RWPE2 (cell line): ENCODE results near the gene UBE2G2.

Experiments used
- ATAC-seq: fragments of 200-7000 bp; cut with Tn5 transposase; 3 replicates; pipeline ENCODE4 v1.9.1; 2021; ENCODE audit warnings: low read depth
- DNase-seq: peaks from one replicate; pipeline ENCODE4 v3.0.0-alpha.2; 2020; ENCODE audit warnings: low spot score
- H3K27ac ChIP-seq: fragments of 450-650 bp; 2 replicates; pipeline ENCODE4 v1.5.1; 2017; ENCODE audit warnings: mild to moderate bottlenecking; ENCODE audit not compliant: poor library complexity, severe bottlenecking
- H3K27me3 ChIP-seq: fragments of 250-450 bp; sonication (Bioruptor Pico); 2 replicates; pipeline ENCODE4 v1.5.1; 2021; ENCODE audit warnings: mild to moderate bottlenecking, moderate library complexity; ENCODE audit not compliant: insufficient read depth, poor library complexity, severe bottlenecking
- H3K36me3 ChIP-seq: fragments of 250-450 bp; sonication (Bioruptor Pico); 2 replicates; pipeline ENCODE4 v1.5.1; 2020; ENCODE audit warnings: low read depth, mild to moderate bottlenecking, moderate library complexity
- H3K4me1 ChIP-seq: fragments of 250-450 bp; sonication (Bioruptor Pico); 2 replicates; pipeline ENCODE4 v1.5.1; 2021; ENCODE audit warnings: mild to moderate bottlenecking, moderate library complexity; ENCODE audit not compliant: insufficient read depth, poor library complexity, severe bottlenecking
- H3K4me3 ChIP-seq: fragments of 250-450 bp; sonication (Bioruptor Pico); 2 replicates; pipeline ENCODE4 v1.5.1; 2021; ENCODE audit warnings: mild to moderate bottlenecking, moderate library complexity; ENCODE audit not compliant: severe bottlenecking
- H3K9me3 ChIP-seq: fragments of 250-450 bp; sonication (Bioruptor Pico); 2 replicates; pipeline ENCODE4 v1.5.1; 2021; ENCODE audit warnings: mild to moderate bottlenecking, moderate library complexity; ENCODE audit not compliant: severe bottlenecking
- TF ChIP-seq, protein P1 (sequence below): fragments of 450-650 bp; IDR thresholded peaks from one replicate; pipeline ENCODE4 v1.5.1; 2017; ENCODE audit warnings: mild to moderate bottlenecking, moderate library complexity; ENCODE audit not compliant: poor library complexity, severe bottlenecking

Gene UBE2G2

DNA sequence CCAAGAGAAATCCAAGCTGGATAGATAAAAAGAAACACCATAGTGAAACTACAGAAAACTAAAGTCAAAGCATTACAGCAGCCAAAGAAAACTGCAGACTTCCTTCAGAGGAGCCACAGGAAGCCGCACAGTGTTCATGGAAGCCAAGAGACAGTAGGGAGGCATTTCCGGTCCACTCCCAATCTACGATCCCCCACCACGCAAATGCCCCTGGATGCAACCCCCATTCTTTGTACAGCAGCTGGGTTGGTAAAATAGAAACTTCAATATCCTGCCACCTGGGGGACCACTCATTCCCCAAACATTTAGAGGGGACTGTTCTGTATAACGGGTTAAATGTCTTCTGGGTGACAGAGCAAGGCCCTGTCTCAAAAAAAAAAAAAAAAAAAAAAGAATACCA, 46.4 kb downstream of the UBE2G2 start:
- Histone ChIP-seq H3K4me3 (no peak overlapping the region), H3K36me3 (no peaks in the 10 kb centered on the region), H3K4me1 (peaks cover 14% of the 10 kb centered on the region), H3K27me3 (no peaks in the 10 kb centered on the region), H3K27ac (no peak overlapping the region), H3K9me3 (no peaks in the 10 kb centered on the region)
- TF ChIP-seq, protein P1, sequence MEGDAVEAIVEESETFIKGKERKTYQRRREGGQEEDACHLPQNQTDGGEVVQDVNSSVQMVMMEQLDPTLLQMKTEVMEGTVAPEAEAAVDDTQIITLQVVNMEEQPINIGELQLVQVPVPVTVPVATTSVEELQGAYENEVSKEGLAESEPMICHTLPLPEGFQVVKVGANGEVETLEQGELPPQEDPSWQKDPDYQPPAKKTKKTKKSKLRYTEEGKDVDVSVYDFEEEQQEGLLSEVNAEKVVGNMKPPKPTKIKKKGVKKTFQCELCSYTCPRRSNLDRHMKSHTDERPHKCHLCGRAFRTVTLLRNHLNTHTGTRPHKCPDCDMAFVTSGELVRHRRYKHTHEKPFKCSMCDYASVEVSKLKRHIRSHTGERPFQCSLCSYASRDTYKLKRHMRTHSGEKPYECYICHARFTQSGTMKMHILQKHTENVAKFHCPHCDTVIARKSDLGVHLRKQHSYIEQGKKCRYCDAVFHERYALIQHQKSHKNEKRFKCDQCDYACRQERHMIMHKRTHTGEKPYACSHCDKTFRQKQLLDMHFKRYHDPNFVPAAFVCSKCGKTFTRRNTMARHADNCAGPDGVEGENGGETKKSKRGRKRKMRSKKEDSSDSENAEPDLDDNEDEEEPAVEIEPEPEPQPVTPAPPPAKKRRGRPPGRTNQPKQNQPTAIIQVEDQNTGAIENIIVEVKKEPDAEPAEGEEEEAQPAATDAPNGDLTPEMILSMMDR = no peak
- DNase-seq (peak; percentile 4), ATAC-seq (no peak)

DNA sequence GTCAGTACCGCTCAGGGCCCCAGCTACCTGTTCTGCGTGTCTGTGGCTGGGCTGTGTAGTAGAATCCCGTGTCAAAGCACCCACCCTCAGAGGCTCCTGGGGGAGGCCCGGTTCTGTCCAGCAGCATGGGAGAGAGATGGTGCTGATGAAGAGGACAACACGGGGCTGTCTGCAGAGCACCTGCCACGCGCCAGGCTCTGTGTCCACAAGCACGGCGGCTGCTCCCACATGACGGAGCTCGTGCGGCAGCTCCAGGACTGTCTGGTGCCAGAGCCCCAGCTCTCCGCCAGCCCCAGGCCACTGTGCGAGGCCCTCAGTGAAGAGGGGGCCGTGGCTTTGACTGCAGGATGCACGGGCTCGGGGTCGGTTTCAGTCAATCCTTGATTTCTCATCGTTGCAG, 48.3 kb downstream of the UBE2G2 start:
- TF ChIP-seq, protein P1 = no peak

DNA sequence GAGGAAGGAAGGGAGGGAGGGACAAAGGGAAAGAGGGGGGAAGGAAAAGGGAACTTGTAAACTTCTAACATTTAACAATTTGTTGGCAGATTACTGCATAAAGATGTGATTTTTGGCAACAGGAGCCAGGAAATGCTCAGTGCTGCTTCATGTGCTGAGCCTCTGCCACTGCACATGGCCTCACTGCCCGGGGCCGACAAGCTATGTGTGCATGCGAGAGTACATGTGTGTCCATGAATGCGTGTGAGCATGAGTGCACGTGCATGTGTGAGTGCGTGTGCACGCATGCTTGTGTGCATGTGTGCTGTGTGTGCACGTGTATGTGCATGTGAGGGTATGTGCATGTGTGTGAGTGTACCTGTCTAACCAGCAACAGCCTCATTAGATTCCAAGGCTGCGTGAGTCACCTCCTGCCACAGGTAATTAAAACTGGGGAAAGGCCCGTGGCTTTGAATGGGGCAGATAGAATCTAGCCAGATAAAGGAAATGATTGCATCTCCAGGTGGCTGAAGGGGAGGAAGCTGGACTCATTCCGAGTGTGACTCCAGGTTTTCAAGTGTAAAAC, 48.9 kb downstream of the UBE2G2 start:
- TF ChIP-seq, protein P1 = no peak
- H3K4me3 ChIP-seq = no peak overlapping the region
- no peaks in the 10 kb centered on the region for H3K36me3 ChIP-seq
- peaks cover 14% of the 10 kb centered on the region for H3K4me1 ChIP-seq
- peak; percentile 96 for ATAC-seq
- peak; percentile 88 for DNase-seq
- H3K27me3 ChIP-seq = no peaks in the 10 kb centered on the region
- H3K27ac ChIP-seq = peak overlapping the region; percentile 50
- no peaks in the 10 kb centered on the region for H3K9me3 ChIP-seq

More for the DNA sequence above, 48.3 kb downstream of the UBE2G2 start:
- Histone ChIP-seq H3K9me3 (no peaks in the 10 kb centered on the region), H3K4me1 (peaks cover 14% of the 10 kb centered on the region), H3K27ac (peak overlapping the region; percentile 50), H3K36me3 (no peaks in the 10 kb centered on the region), H3K4me3 (no peak overlapping the region), H3K27me3 (no peaks in the 10 kb centered on the region)
- DNase-seq = peak; percentile 55
- ATAC-seq = no peak; the same call in 2 of the 3 replicates

DNA sequence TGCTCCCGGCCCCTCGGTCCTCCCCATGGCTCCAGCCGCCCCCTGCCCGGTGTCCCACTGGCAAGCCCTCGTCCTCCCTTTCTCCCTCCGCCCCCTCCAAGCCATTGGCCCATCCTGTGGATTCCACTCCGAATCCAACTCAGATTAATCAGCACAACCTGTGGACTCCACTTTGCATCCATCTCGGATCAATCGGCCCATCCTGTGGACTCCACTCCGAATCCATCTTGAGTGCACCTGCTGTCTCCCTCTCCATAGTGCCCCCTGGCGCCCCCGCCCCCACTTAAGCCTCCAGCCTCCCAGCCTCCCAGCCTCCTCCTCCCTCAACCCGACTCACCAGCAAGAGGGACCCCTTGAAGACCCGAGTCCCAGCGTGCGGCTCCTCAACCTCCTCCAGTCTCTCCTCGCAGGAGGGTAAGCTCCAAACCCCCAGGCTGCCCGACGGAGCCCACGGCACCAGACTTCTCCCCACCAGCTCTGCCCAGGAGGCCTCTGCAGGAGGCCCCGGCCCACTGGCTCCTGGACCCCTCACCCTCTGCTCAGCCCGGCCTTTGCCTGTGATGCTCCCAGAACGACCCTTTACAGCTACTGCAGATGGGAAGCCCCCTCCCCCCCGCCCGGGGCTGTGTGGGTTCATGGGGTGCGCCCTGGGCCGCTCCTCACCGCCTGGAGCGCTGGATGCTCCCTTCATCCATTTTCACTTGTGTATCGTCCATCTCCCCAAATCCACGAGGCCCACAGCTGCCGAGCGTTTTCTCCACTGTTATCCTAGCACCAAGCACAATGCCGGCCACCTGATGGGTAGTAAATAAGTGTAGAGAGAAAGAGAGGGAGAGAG, 49.6 kb downstream of the UBE2G2 start:
- Histone ChIP-seq H3K27ac (peak overlapping the region; percentile 50), H3K9me3 (no peaks in the 10 kb centered on the region), H3K27me3 (no peaks in the 10 kb centered on the region), H3K36me3 (no peaks in the 10 kb centered on the region), H3K4me1 (peaks cover 14% of the 10 kb centered on the region), H3K4me3 (no peak overlapping the region)
- TF ChIP-seq, protein P1 = no peak
- DNase-seq (peak; percentile 52), ATAC-seq (no peak)
